Tibial artery (tissue), 4 donors: ENCODE data around the gene GRIA3.

Source experiments
- DNase-seq, 2 donors: peaks; one replicate each; pipeline ENCODE4 v3.0.0-alpha.2; 2019
- H3K27ac ChIP-seq, 2 donors: fragments of 200-600 bp; sonication (generic) in 1 of 2; 1 replicate in 1 of 2; 2 replicates in 1 of 2; pipeline ENCODE4 v1.5.1; 2018 to 2019; ENCODE audit warnings: mild to moderate bottlenecking in 1 of 2
- H3K27me3 ChIP-seq, 2 donors: fragments of 200-600 bp; sonication (generic) in 1 of 2; one replicate each; pipeline versions ENCODE4 v1.5.1 to v1.6.0; 2016 to 2019
- H3K36me3 ChIP-seq, 3 donors: fragments of 200-600 bp; sonication (generic) in 2 of 3; one replicate each; pipeline ENCODE4 v1.5.1; 2016 to 2019; ENCODE audit warnings: mild to moderate bottlenecking in 2 of 3
- H3K4me1 ChIP-seq, 4 donors: fragments of 200-600 bp; sonication (generic) in 2 of 4; 1 replicate in 3 of 4; 2 replicates in 1 of 4; pipeline ENCODE4 v1.5.1; 2016 to 2019
- H3K4me3 ChIP-seq, 2 donors: fragments of 200-600 bp; sonication (generic) in 1 of 2; 1 replicate in 1 of 2; 2 replicates in 1 of 2; pipeline ENCODE4 v1.5.1; 2018 to 2019; ENCODE audit warnings: mild to moderate bottlenecking in 2 of 2
- H3K9me3 ChIP-seq, 3 donors: fragments of 200-600 bp; sonication (generic) in 1 of 3; one replicate each; pipeline ENCODE4 v1.5.1; 2016 to 2019
- CTCF ChIP-seq, 2 experiments: fragments of 200-600 bp in 1 of 2; fragments of 450-650 bp in 1 of 2; IDR thresholded peaks; one replicate each; pipeline ENCODE4 v1.5.1; 2017 to 2019; ENCODE audit warnings: antibody characterized with exemption in 2 of 2, mild to moderate bottlenecking in 1 of 2, moderate library complexity in 1 of 2
- intact Hi-C: fragments of 100-400 bp; cut with DNase I; formaldehyde crosslinking; loops from one replicate; pipeline ENCODE4 v1.15.0; 2023; ENCODE audit warnings: low total_unique reads

Gene GRIA3

GRCh38 chrX:123442764-123443163 is 258.7 kb downstream of the GRIA3 start:
- no peaks in the 10 kb centered on the region for H3K27me3 ChIP-seq
- no peak overlapping the region for H3K27ac ChIP-seq
- no peaks in the 10 kb centered on the region for H3K9me3 ChIP-seq
- intact Hi-C loops = no loop called here
- no peak overlapping the region for H3K4me3 ChIP-seq
- no peaks in the 10 kb centered on the region for H3K4me1 ChIP-seq
- DNase-seq = no peak
- no peaks in the 10 kb centered on the region for H3K36me3 ChIP-seq
- no peak for TF ChIP-seq CTCF (IDR thresholded peaks at IDR 0.05)

DNA sequence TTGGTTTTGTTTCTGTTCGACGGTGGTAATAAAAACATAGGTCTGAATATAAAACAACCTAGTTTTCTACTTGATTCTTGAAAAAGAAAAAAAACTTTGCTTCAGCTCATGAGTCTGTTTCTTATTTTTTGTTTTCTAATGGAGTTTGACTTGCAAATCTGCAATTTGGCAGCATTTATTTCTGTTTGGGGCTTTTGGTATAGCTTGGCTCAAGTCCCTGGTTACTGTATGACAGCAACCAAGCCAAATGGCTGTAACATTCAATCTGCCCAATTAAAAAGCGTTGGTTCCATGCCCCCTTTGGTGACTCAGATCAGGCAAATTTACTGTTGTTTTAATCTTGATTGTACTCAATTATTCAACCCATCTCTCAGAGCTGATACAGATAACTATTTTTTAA is 263.4 kb downstream of the GRIA3 start:
- Histone ChIP-seq H3K27me3 (no peaks in the 10 kb centered on the region), H3K27ac (no peak overlapping the region), H3K4me1 (no peaks in the 10 kb centered on the region), H3K9me3 (no peaks in the 10 kb centered on the region), H3K36me3 (no peaks in the 10 kb centered on the region), H3K4me3 (no peak overlapping the region)
- no peak for DNase-seq
- TF ChIP-seq CTCF (IDR thresholded peaks at IDR 0.05) = no peak
- intact Hi-C loops = no loop called here

DNA sequence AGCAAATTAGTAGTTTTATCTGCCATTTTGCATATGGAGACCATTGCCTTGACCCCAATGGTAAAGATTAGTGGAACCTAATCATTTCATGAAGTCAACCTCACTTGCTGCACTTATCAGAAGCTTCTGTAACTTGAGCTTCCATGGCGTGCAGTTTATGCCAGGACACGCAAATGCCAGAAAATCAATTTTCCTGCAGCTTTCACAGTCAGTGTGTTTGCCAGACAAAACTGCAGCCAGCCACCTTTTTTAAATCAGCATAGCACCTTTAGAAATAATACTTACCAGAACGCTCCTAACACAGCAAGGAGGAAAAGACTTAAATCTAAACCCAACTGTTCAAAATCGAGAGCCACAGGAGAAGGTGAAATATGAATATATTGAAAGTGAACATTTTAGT is 265.3 kb downstream of the GRIA3 start:
- no peak overlapping the region for H3K27ac ChIP-seq
- intact Hi-C loops = no loop called here
- H3K4me3 ChIP-seq = no peak overlapping the region
- H3K27me3 ChIP-seq = no peaks in the 10 kb centered on the region
- no peaks in the 10 kb centered on the region for H3K9me3 ChIP-seq
- no peak for DNase-seq
- H3K4me1 ChIP-seq = no peaks in the 10 kb centered on the region
- TF ChIP-seq CTCF (IDR thresholded peaks at IDR 0.05) = no peak
- H3K36me3 ChIP-seq = no peaks in the 10 kb centered on the region

- no peaks in the 10 kb centered on the region for H3K27me3 ChIP-seq
- no peaks in the 10 kb centered on the region for H3K9me3 ChIP-seq
- peaks cover 0 to 7% (median 0%) of the 10 kb centered on the region in 4 donors for H3K4me1 ChIP-seq
- TF ChIP-seq CTCF (IDR thresholded peaks at IDR 0.05) = peak in 1 of 2 experiments; percentile 29
- H3K27ac ChIP-seq = no peak overlapping the region
- no peak overlapping the region for H3K4me3 ChIP-seq
- intact Hi-C loops = no loop called here
- no peak for DNase-seq
- no peaks in the 10 kb centered on the region for H3K36me3 ChIP-seq
These were observed 266.1 kb downstream of the GRIA3 start for GRCh38 chrX:123450222-123450621.

DNA sequence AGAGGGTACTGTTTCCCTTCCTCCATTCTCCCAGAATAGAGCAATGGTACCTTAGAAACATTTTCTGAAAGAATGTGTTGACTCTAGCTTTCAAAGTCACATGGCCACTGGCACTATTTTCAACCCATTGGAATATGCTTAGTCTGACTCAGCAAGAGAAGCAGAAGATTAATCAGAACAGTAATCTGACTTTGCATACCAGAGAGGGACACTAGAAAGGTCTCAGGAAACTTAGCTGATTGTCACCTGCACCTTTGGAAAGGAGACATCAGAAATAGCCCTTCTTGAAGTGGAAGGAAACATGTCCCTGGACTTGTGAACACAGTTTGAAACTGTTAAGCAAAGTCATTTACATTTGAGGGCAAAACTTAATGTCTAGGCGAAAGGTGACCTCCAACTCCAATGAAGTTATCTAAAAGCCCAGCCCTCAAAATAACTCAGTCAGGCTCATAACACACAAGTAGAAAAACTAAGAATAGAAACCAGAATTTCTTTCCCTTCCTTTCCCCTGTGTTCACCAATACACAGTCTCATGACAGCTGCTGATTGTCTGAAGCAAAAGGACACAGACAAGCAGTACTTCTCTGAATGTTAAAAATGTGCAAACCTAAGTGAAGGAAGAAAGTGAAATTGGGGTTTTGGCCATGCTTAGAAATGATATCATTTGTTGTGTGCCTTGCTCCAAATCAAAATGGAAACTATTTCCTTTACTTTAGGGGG is 270.8 kb downstream of the GRIA3 start:
- no peak overlapping the region for H3K4me3 ChIP-seq
- no peak for DNase-seq
- H3K4me1 ChIP-seq = peaks cover 0 to 7% (median 0%) of the 10 kb centered on the region in 4 donors
- H3K27me3 ChIP-seq = no peaks in the 10 kb centered on the region
- no peaks in the 10 kb centered on the region for H3K36me3 ChIP-seq
- TF ChIP-seq CTCF (IDR thresholded peaks at IDR 0.05) = no peak
- H3K9me3 ChIP-seq = no peaks in the 10 kb centered on the region
- no peak overlapping the region for H3K27ac ChIP-seq
- intact Hi-C loops = no loop called here

- intact Hi-C loops = no loop called here
- Histone ChIP-seq H3K36me3 (no peaks in the 10 kb centered on the region), H3K27ac (no peak overlapping the region), H3K4me1 (peaks cover 0 to 7% (median 0%) of the 10 kb centered on the region in 4 donors), H3K27me3 (no peaks in the 10 kb centered on the region), H3K9me3 (no peaks in the 10 kb centered on the region), H3K4me3 (no peak overlapping the region)
- TF ChIP-seq CTCF (IDR thresholded peaks at IDR 0.05) = no peak
- no peak for DNase-seq
These were observed 271.6 kb downstream of the GRIA3 start for GRCh38 chrX:123455693-123456092.
